Esophagus squamous epithelium (tissue), 5 donors: Measurements from ENCODE around the gene SH3PXD2A. TPM values are rescaled to one million over a fixed set of nuclear protein-coding genes. Genes with fewer than 3 reads are reported as not detected.

Experiments used
- DNase-seq: peaks from one replicate; lab custom pipeline; 2025; lab: John Stamatoyannopoulos, UW
- H3K27ac ChIP-seq, 4 donors: fragments of 200-600 bp; sonication (generic); one replicate each; pipeline ENCODE4 v1.5.1; 2016 to 2019; ENCODE audit warnings: mild to moderate bottlenecking in 1 of 4
- H3K27me3 ChIP-seq, 4 donors: fragments of 200-600 bp; sonication (generic); 1 replicate in 3 of 4; 2 replicates in 1 of 4; pipeline versions ENCODE4 v1.5.1 to v1.6.0; 2017 to 2021; ENCODE audit warnings: antibody characterized with exemption in 1 of 4
- H3K36me3 ChIP-seq, 3 donors: fragments of 200-600 bp; sonication (generic); one replicate each; pipeline ENCODE4 v1.5.1; 2016 to 2019
- H3K4me1 ChIP-seq, 3 donors: fragments of 200-600 bp; sonication (generic); one replicate each; pipeline ENCODE4 v1.5.1; 2017 to 2019
- H3K4me3 ChIP-seq, 4 donors: fragments of 200-600 bp; sonication (generic); 1 replicate in 3 of 4; 2 replicates in 1 of 4; pipeline ENCODE4 v1.5.1; 2016 to 2019; ENCODE audit warnings: mild to moderate bottlenecking in 2 of 4, moderate library complexity in 1 of 4
- H3K9me3 ChIP-seq, 3 donors: fragments of 200-600 bp; sonication (generic); one replicate each; pipeline ENCODE4 v1.5.1; 2016 to 2019
- POLR2A ChIP-seq, 4 donors: fragments of 450-650 bp; IDR thresholded peaks; one replicate each; pipeline ENCODE4 v1.6.1; 2017; ENCODE audit warnings: antibody characterized with exemption in 4 of 4, mild to moderate bottlenecking in 4 of 4, moderate library complexity in 3 of 4
- WGBS, 2 donors: methylation state at CpG; one replicate each; pipeline ENCODE4 v1.1.5; 2018; 5-methylcytosine and 5-hydroxymethylcytosine counted together
- intact Hi-C: fragments of 100-400 bp; cut with DNase I; formaldehyde crosslinking; loops from one replicate; pipeline ENCODE4 v1.15.0; 2022
- total RNA-seq, 4 donors: library from RNA; depleted of rRNA; stranded (reverse); fragments of >200 nt; gene quantifications; one replicate each; pipeline ENCODE4 v1.1.0, GENCODE V29; 2016
- TF ChIP-seq, protein P1 (sequence below), 6 experiments: fragments of 450-650 bp in 4 of 6; fragments of 200-600 bp in 2 of 6; sonication (generic) in 2 of 6; IDR thresholded peaks; one replicate each; pipeline ENCODE4 v1.5.1; 2016 to 2019; ENCODE audit warnings: antibody characterized with exemption in 6 of 6, mild to moderate bottlenecking in 4 of 6, moderate library complexity in 4 of 6
- donor health status: DM: yes; HTN: yes; CAD: no.

Gene SH3PXD2A
- total RNA-seq, 4 donors from 2014 or later = 25.1 to 57.8 (median 42.7) TPM

DNA sequence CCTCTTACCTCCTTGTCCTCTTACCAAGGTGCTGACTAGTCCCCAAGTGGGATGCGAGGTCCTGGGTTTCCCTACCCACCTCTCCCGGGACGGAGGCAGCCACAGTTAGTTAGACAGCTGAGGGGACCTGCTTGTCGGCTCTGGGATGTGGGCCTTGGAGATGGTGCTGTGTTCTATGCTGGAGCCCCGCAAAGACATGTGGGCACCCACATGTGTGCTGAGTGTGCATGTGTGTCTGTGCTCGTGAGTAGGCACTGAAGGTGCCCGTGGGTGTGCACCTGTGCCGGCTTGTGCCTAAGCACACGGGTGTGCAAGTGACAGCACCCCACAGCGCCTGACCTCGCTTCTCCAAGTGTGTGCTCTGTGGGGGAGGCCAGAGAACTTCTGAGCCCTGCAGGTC, 299.7 kb downstream of the SH3PXD2A start:
- WGBS, 2 donors = 60 to 100% methylated on average over 1 to 2 of the region's 11 CpGs
- Histone ChIP-seq H3K36me3 (no peaks in the 10 kb centered on the region), H3K27me3 (peaks cover 0 to 46% (median 2%) of the 10 kb centered on the region in 4 donors), H3K4me3 (peak overlapping the region in 3 of 4 donors; percentile 39 to 70 (median 50)), H3K27ac (no peak overlapping the region), H3K9me3 (peaks cover 0 to under 1% (median 0%) of the 10 kb centered on the region in 3 donors), H3K4me1 (peaks cover 12 to 19% (median 13%) of the 10 kb centered on the region in 3 donors)
- no peak for DNase-seq
- intact Hi-C loops = no loop called here
- TF ChIP-seq, protein P1, sequence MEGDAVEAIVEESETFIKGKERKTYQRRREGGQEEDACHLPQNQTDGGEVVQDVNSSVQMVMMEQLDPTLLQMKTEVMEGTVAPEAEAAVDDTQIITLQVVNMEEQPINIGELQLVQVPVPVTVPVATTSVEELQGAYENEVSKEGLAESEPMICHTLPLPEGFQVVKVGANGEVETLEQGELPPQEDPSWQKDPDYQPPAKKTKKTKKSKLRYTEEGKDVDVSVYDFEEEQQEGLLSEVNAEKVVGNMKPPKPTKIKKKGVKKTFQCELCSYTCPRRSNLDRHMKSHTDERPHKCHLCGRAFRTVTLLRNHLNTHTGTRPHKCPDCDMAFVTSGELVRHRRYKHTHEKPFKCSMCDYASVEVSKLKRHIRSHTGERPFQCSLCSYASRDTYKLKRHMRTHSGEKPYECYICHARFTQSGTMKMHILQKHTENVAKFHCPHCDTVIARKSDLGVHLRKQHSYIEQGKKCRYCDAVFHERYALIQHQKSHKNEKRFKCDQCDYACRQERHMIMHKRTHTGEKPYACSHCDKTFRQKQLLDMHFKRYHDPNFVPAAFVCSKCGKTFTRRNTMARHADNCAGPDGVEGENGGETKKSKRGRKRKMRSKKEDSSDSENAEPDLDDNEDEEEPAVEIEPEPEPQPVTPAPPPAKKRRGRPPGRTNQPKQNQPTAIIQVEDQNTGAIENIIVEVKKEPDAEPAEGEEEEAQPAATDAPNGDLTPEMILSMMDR (IDR thresholded peaks at IDR 0.05) = no peak
- no peak for TF ChIP-seq POLR2A (IDR thresholded peaks at IDR 0.05)

DNA sequence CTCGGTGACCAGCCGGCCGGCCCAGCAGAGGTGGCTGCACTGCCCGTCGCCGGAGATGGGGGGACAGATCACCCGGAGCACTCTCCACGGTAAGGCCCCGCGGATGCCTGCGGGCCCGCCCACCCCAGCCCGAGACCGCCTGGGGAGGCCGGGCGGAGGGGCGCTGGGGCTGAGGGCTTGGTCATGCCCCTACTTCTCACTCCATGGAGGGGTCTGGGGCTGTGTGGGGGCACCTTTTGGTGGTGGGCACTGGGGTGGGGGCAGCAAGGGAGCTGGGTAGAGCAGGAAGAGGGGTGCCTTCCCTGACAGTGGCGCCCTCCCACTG, 300.1 kb downstream of the SH3PXD2A start:
- Histone ChIP-seq H3K27me3 (peaks cover 0 to 42% (median 2%) of the 10 kb centered on the region in 4 donors), H3K9me3 (no peaks in the 10 kb centered on the region), H3K4me1 (peaks cover 12 to 19% (median 13%) of the 10 kb centered on the region in 3 donors), H3K4me3 (peak overlapping the region; percentile 6 to 70 (median 44)), H3K27ac (peak overlapping the region in 2 of 4 donors; percentile 13 to 49), H3K36me3 (no peaks in the 10 kb centered on the region)
- TF ChIP-seq, protein P1 (IDR thresholded peaks at IDR 0.05) = no peak
- no peak for TF ChIP-seq POLR2A (IDR thresholded peaks at IDR 0.05)
- no peak for DNase-seq
- no CpG with 5 or more reads among the region's 18 CpGs for WGBS, 2 donors
- intact Hi-C loops = no loop called here

DNA sequence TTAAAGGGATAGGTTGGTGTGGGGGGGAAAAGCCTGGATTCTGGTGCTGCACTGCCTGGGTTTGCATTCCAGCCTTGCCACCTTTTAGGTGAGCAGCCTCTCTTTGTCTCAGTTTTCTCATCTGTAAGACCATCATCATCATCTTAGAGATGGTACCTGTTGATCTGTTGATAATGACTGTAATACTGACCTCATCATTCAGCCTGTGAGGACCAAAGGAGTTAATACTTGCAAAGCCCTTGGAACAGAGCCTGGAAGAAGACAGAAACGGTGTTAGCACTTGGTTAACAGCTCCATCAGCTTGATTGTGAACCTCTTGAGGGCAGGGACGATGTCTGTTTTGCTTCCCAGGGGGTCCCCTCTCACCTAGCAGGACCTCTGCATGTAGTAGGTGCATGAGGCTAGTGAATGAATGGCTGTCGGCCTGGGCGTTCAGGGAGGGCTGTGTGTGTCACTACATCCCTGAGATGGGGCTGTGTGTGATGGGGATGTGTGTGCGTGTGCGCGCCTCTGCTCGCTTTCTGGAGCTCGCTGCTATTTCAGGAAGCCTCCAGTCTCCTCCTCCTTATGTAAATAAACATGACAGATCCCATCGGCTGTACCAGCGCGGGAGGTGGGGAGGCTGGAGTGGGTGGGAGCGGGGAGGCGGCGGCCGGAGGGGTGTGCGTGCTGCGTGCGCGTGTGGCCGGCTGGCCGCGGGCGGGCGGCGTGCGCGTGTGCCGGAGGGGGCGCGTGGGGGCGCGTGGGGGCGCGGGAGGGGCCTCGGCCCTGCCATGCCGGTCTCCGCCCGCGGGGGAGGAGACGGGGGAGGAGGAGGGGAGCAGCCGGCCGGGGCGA, 300.7 kb downstream of the SH3PXD2A start:
- TF ChIP-seq, protein P1 (IDR thresholded peaks at IDR 0.05) = no peak
- TF ChIP-seq POLR2A (IDR thresholded peaks at IDR 0.05) = no peak
- no peak for DNase-seq
- WGBS, 2 donors = 7 to 9% methylated on average over 8 of the region's 44 CpGs
- intact Hi-C loops = no loop called here
- H3K9me3 ChIP-seq = no peaks in the 10 kb centered on the region
- H3K27ac ChIP-seq = peak overlapping the region in 2 of 4 donors; percentile 13 to 49
- peak overlapping the region; percentile 6 to 70 (median 44) for H3K4me3 ChIP-seq
- H3K27me3 ChIP-seq = peaks cover 0 to 38% (median 2%) of the 10 kb centered on the region in 4 donors
- no peaks in the 10 kb centered on the region for H3K36me3 ChIP-seq
- H3K4me1 ChIP-seq = peaks cover 12 to 19% (median 13%) of the 10 kb centered on the region in 3 donors

DNA sequence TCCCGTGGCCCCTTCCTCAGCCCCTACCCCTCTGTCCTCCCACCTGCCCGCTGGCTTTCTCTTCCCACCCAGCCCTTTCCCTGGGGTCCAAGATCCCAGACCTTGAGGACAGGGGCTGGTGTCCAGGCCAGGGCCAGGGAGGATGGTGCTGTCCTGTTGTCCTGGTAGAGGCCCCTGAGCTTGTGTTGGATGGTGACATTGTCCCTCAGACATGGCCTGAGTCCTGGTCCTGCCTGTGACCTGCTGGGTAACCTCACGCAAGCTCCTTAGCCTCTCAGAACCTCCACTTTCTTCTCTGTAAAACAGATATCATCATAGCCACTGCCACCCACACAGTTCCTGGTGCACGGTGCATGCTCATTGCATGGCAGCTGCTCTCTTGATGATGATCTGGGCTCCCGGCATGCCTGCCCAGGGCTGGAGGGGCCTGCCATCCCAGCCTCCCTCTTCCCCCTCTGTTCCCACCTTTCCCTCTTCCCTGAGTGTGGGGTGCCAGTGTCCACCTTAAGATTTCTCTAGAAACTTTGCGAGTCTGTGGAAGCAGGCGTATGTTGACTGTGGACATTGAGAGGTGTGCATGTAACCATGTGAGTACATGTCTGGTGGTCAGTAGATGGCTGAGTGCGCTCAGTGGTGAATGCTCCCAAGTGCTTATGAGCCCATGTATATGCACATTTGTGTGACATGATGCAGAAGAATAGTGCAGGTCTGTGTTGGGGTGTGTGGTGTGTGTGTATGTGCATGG, 301.5 kb downstream of the SH3PXD2A start:
- DNase-seq = no peak

More for the DNA sequence above, 301.5 kb downstream of the SH3PXD2A start:
- intact Hi-C loops = no loop called here
- Histone ChIP-seq H3K9me3 (no peaks in the 10 kb centered on the region), H3K36me3 (no peaks in the 10 kb centered on the region), H3K4me1 (peaks cover 12 to 19% (median 13%) of the 10 kb centered on the region in 3 donors), H3K27ac (no peak overlapping the region), H3K4me3 (no peak overlapping the region), H3K27me3 (peaks cover 0 to 32% (median 2%) of the 10 kb centered on the region in 4 donors)
- no peak for TF ChIP-seq POLR2A (IDR thresholded peaks at IDR 0.05)
- TF ChIP-seq, protein P1 (IDR thresholded peaks at IDR 0.05) = no peak
- 85 to 91% methylated on average over 6 to 7 of the region's 8 CpGs for WGBS, 2 donors
